ENCODE results near the gene EPHA6. TPM values are rescaled to one million over a fixed set of nuclear protein-coding genes. Genes with fewer than 3 reads are reported as not detected.

The EPHA6 gene
- total RNA-seq, 1 experiment from 2014 or later = 1.1 TPM

DNA sequence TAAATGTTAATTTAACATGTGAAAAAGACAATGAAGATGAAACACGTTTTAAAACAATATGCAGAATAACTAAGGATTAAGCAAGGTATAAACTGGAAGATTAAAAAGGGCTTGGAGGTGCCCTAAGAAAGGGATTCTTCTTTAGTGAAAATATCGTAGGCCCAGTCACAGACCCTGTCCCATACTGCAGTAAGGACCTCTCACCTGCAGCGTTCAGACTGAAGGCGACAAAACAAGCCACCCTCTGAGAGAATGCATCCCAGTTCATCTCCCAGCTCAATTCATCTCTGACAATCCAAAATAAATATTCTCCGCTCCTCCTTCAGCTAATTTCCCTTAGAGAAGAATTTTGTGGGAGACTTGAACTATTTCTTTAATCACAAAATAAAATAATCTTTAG, 847.9 kb downstream of the EPHA6 start:
- H3K9me3 Mint-ChIP-seq (ENCODE audit: low read depth, unreplicated experiment) = no peaks in the 10 kb centered on the region
- no peaks in the 10 kb centered on the region for H3K4me1 Mint-ChIP-seq (ENCODE audit: low read depth, unreplicated experiment)
- H3K4me3 Mint-ChIP-seq (ENCODE audit: low read depth, unreplicated experiment) = no peak overlapping the region
- intact Hi-C loops (cut with micrococcal nuclease; ENCODE audit: unreplicated experiment) = no loop called here
- no peaks in the 10 kb centered on the region for H3K27me3 Mint-ChIP-seq (ENCODE audit: unreplicated experiment)
- DNase-seq = no peak
- CTCF ChIA-PET = no interaction called here
- BruUV-seq (replicated peaks) = no TSS peak
- no peaks in the 10 kb centered on the region for H3K36me3 Mint-ChIP-seq (ENCODE audit: insufficient read depth, unreplicated experiment)
- TF ChIP-seq, protein P1, sequence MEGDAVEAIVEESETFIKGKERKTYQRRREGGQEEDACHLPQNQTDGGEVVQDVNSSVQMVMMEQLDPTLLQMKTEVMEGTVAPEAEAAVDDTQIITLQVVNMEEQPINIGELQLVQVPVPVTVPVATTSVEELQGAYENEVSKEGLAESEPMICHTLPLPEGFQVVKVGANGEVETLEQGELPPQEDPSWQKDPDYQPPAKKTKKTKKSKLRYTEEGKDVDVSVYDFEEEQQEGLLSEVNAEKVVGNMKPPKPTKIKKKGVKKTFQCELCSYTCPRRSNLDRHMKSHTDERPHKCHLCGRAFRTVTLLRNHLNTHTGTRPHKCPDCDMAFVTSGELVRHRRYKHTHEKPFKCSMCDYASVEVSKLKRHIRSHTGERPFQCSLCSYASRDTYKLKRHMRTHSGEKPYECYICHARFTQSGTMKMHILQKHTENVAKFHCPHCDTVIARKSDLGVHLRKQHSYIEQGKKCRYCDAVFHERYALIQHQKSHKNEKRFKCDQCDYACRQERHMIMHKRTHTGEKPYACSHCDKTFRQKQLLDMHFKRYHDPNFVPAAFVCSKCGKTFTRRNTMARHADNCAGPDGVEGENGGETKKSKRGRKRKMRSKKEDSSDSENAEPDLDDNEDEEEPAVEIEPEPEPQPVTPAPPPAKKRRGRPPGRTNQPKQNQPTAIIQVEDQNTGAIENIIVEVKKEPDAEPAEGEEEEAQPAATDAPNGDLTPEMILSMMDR (IDR thresholded peaks at IDR 0.05; ENCODE audit: unreplicated experiment) = no peak
- H3K27ac Mint-ChIP-seq (ENCODE audit: unreplicated experiment) = no peak overlapping the region

DNA sequence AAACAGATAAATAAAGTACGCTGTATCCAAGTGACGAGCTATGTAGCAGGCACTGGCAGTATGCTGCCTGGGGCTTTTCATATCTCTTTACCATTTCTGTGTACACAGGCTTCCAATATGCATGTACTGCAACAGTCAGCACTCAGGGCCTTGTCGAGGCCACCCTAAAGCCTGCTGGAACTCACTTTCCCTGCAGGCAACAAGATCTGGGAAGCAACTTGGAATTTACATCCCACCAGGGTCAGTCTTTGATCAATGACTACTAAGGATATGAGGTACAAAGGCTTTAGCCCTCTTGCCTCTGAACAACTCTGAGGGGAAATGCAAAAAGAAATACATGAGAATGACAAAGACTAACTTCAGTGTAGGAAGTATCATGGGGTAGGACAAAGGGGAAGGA, 848.4 kb downstream of the EPHA6 start:
- TF ChIP-seq, protein P1 (IDR thresholded peaks at IDR 0.05; ENCODE audit: unreplicated experiment) = no peak
- no TSS peak for BruUV-seq (replicated peaks)
- Mint-ChIP-seq H3K36me3 (ENCODE audit: insufficient read depth, unreplicated experiment) (no peaks in the 10 kb centered on the region), H3K27ac (ENCODE audit: unreplicated experiment) (no peak overlapping the region), H3K9me3 (ENCODE audit: low read depth, unreplicated experiment) (no peaks in the 10 kb centered on the region), H3K27me3 (ENCODE audit: unreplicated experiment) (no peaks in the 10 kb centered on the region), H3K4me3 (ENCODE audit: low read depth, unreplicated experiment) (no peak overlapping the region), H3K4me1 (ENCODE audit: low read depth, unreplicated experiment) (no peaks in the 10 kb centered on the region)
- CTCF ChIA-PET = no interaction called here
- no peak for DNase-seq
- intact Hi-C loops (cut with micrococcal nuclease; ENCODE audit: unreplicated experiment) = no loop called here

DNA sequence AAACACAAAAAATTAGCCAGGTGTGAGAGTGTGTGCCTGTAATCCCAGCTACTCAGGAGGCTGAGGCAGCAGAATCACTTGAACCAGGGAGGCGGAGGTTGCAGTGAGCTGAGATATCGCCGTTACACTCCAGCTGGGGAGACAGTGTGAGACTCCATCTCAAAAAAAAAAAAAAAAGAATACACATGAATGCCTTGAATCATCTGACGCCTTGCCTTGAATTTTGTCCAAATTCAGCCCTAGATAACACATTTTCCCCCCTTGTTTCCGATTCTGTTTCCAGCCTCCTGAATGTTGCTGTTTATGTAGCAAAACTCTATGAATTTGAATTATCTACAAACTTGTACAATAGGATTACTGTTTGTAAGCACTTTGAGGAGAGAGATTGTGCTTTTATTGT, 851.5 kb downstream of the EPHA6 start:
- H3K4me3 Mint-ChIP-seq (ENCODE audit: low read depth, unreplicated experiment) = no peak overlapping the region
- intact Hi-C loops (cut with micrococcal nuclease; ENCODE audit: unreplicated experiment) = no loop called here
- H3K9me3 Mint-ChIP-seq (ENCODE audit: low read depth, unreplicated experiment) = no peaks in the 10 kb centered on the region
- no peaks in the 10 kb centered on the region for H3K27me3 Mint-ChIP-seq (ENCODE audit: unreplicated experiment)
- TF ChIP-seq, protein P1 (IDR thresholded peaks at IDR 0.05; ENCODE audit: unreplicated experiment) = no peak
- no TSS peak for BruUV-seq (replicated peaks)
- no peaks in the 10 kb centered on the region for H3K36me3 Mint-ChIP-seq (ENCODE audit: insufficient read depth, unreplicated experiment)
- H3K27ac Mint-ChIP-seq (ENCODE audit: unreplicated experiment) = no peak overlapping the region
- DNase-seq = no peak
- CTCF ChIA-PET = no interaction called here
- no peaks in the 10 kb centered on the region for H3K4me1 Mint-ChIP-seq (ENCODE audit: low read depth, unreplicated experiment)

DNA sequence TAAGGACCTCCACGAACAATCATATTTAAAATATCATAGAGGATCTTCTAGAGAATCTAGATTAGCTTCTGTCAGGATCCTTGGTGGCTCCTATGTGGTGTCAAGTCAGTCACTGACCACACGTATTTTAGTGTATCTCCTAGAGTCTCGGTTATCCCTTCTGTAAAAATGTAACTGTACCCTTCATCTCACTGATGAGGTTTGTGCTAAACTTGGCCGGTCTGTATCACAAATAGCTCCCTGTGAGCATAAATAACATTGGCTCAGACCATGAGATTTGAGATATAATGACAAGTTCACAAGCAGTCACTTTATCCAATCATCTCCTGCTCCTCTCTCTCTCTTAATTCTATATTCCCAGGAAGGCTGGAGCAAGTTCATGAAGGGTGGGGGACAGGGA, 856.6 kb downstream of the EPHA6 start:
- Mint-ChIP-seq H3K9me3 (ENCODE audit: low read depth, unreplicated experiment) (no peaks in the 10 kb centered on the region), H3K27me3 (ENCODE audit: unreplicated experiment) (no peaks in the 10 kb centered on the region), H3K36me3 (ENCODE audit: insufficient read depth, unreplicated experiment) (no peaks in the 10 kb centered on the region), H3K4me3 (ENCODE audit: low read depth, unreplicated experiment) (no peak overlapping the region), H3K4me1 (ENCODE audit: low read depth, unreplicated experiment) (no peaks in the 10 kb centered on the region), H3K27ac (ENCODE audit: unreplicated experiment) (no peak overlapping the region)
- no peak for DNase-seq
- CTCF ChIA-PET = interaction anchor here (0.6 to 0.9 kb wide), 2 partner anchors 15 to 360 kb away, joined by 3 read pairs; no protein-coding TSS in a partner anchor
- TF ChIP-seq, protein P1 (IDR thresholded peaks at IDR 0.05; ENCODE audit: unreplicated experiment) = no peak
- BruUV-seq (replicated peaks) = no TSS peak
- intact Hi-C loops (cut with micrococcal nuclease; ENCODE audit: unreplicated experiment) = no loop called here

All from Calu3 (cell line).